PC-3 (cell line): ENCODE results near the gene YJEFN3. TPM values are rescaled to one million over a fixed set of nuclear protein-coding genes. Genes with fewer than 3 reads are reported as not detected.

Source experiments
- ATAC-seq: fragments of 200-7000 bp; cut with Tn5 transposase; 2 replicates; pipeline ENCODE4 v1.9.1; 2020; ENCODE audit warnings: mild to moderate bottlenecking, moderate library complexity
- BruUV-seq: library from RNA; stranded (reverse); fragments of 400-500 nt; replicated peaks from 2 replicates; lab custom pipeline; 2021; lab: Mats Ljungman, UMichigan
- CTCF ChIA-PET: fragments of 300-600 bp; sonication (Branson Sonifier 250); formaldehyde crosslinking; loops from one replicate; lab custom pipeline; 2022; ENCODE audit warnings: antibody characterized with exemption; lab: Charles Lee
- POLR2A ChIA-PET: fragments of 300-600 bp; sonication (Branson Sonifier 250); formaldehyde crosslinking; loops from one replicate; lab custom pipeline; 2022; ENCODE audit warnings: antibody characterized with exemption; ENCODE audit not compliant: unreplicated experiment; lab: Charles Lee
- DNase-seq: peaks from one replicate; pipeline ENCODE4 v3.0.0-alpha.2; 2015
- H2AFZ ChIP-seq: fragments of 300-600 bp; sonication (generic); 2 replicates; pipeline ENCODE4 v1.6.0; 2016; ENCODE audit warnings: antibody characterized with exemption, low read length
- H3F3A ChIP-seq: fragments of 300-600 bp; sonication (generic); one replicate; pipeline ENCODE4 v1.6.0; 2017; ENCODE audit warnings: antibody characterized with exemption, low read length, control low read depth, mild to moderate bottlenecking; ENCODE audit not compliant: unreplicated experiment
- H3K27ac ChIP-seq: fragments of 300-600 bp; sonication (generic); 2 replicates; pipeline ENCODE4 v1.5.1; 2016; ENCODE audit warnings: mild to moderate bottlenecking, low read length
- H3K27me3 ChIP-seq: fragments of 300-600 bp; sonication (generic); 2 replicates; pipeline ENCODE4 v1.6.1; 2016; ENCODE audit warnings: low read length, mixed read lengths
- H3K36me3 ChIP-seq: fragments of 300-600 bp; sonication (generic); 2 replicates; pipeline ENCODE4 v1.6.1; 2016; ENCODE audit warnings: low read depth, mixed run types, low read length, mixed read lengths
- H3K4me1 ChIP-seq: fragments of 300-600 bp; sonication (generic); 2 replicates; pipeline ENCODE4 v1.5.1; 2016; ENCODE audit warnings: low read length; ENCODE audit not compliant: insufficient read depth
- H3K4me2 ChIP-seq: fragments of 300-600 bp; sonication (generic); 2 replicates; pipeline ENCODE4 v1.6.0; 2016; ENCODE audit warnings: low read length
- H3K4me3 ChIP-seq: fragments of 300-600 bp; sonication (generic); 2 replicates; pipeline ENCODE4 v1.5.1; 2016; ENCODE audit warnings: mild to moderate bottlenecking, low read length, mixed read lengths
- H3K79me2 ChIP-seq: fragments of 300-600 bp; sonication (generic); 2 replicates; pipeline ENCODE4 v1.6.1; 2017; ENCODE audit warnings: low read length, mixed read lengths
- H3K9ac ChIP-seq: fragments of 300-600 bp; sonication (generic); 2 replicates; pipeline ENCODE4 v1.6.0; 2016; ENCODE audit warnings: mild to moderate bottlenecking, low read length
- H3K9me2 ChIP-seq: fragments of 300-600 bp; sonication (generic); replicated peaks from 2 replicates; pipeline ENCODE4 v1.6.1; 2016; ENCODE audit warnings: mixed run types, low read length, mixed read lengths
- H3K9me3 ChIP-seq: fragments of 300-600 bp; sonication (generic); 2 replicates; pipeline ENCODE4 v1.6.1; 2016; ENCODE audit warnings: low read length, mixed read lengths
- H4K20me1 ChIP-seq: fragments of 300-600 bp; sonication (generic); 2 replicates; pipeline ENCODE4 v1.6.1; 2016; ENCODE audit warnings: low read length, mixed read lengths
- EZH2 ChIP-seq: fragments of 300-600 bp; sonication (generic); IDR thresholded peaks from one replicate; pipeline ENCODE4 v1.6.1; 2017; ENCODE audit warnings: antibody characterized with exemption, mild to moderate bottlenecking, low read length; ENCODE audit not compliant: unreplicated experiment
- EZH2phosphoT487 ChIP-seq: fragments of 300-600 bp; sonication (generic); IDR thresholded peaks from 2 replicates; pipeline ENCODE4 v1.6.1; 2018; ENCODE audit warnings: mild to moderate bottlenecking, antibody characterized with exemption, low read length, borderline replicate concordance
- intact Hi-C: fragments of 100-400 bp; cut with micrococcal nuclease; formaldehyde crosslinking; loops from 2 replicates; pipeline ENCODE4 v1.9.0; 2023
- total RNA-seq: library from RNA; depleted of rRNA; stranded (reverse); fragments of >200 nt; gene quantifications from 2 replicates; pipeline ENCODE4 v1.2.3, GENCODE V29; 2014
- TF ChIP-seq, protein P1 (sequence below): fragments of 300-600 bp; sonication (generic); conservative IDR thresholded peaks from 2 replicates; pipeline ENCODE4 v1.5.1; 2017; ENCODE audit warnings: antibody characterized with exemption, low read depth, mild to moderate bottlenecking, low read length

The YJEFN3 gene
- total RNA-seq, 1 experiment from 2014 or later, result 8.1 TPM

DNA sequence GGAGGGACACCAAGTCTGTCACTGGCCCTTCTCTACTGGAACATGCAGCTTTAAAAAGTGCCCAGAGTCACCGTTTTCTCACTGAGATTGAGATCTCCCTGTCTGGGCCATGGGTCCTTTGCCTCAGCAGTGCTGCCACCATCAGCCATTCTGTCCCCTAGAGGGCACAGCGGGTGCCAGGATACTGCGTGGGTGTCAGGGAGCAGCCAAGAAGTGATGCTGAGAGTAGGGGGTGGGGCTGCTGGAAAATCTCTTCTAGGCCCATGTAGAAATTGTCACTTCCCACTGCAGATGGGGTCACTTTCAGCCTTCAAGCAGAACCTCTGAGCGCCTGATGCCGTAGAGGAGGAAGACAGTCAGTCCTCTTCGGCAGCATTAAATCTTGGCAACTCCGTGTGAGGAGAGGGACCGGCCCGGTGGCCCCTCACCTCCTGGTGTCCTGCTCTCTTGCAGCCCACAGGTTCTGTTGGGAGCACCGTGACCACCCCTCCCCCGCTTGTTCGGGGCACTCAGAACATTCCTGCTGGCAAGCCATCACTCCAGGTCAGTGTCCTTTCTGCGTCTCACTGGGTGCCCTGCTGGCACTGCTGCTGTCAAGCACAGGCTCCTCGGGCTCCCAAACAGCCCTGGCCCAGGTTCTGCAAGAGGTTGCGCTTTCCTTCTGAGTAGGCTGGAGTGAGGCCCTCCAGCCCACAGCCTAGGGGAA, 34.7 kb upstream of the YJEFN3 start:
- Histone ChIP-seq H3K27me3 (no peaks in the 10 kb centered on the region), H3K79me2 (peaks cover 17% of the 10 kb centered on the region), H3K9ac (no peak overlapping the region), H3K9me3 (no peaks in the 10 kb centered on the region), H3K4me3 (no peak overlapping the region), H2AFZ (no peak overlapping the region), H3K36me3 (peaks cover 35% of the 10 kb centered on the region), H3K4me1 (peaks cover 13% of the 10 kb centered on the region), H3F3A (no peaks in the 10 kb centered on the region), H3K4me2 (no peak overlapping the region), H3K9me2 (no peaks in the 10 kb centered on the region), H3K27ac (no peak overlapping the region), H4K20me1 (no peaks in the 10 kb centered on the region)
- intact Hi-C loops, result no loop called here
- BruUV-seq, result no TSS peak
- ChIA-PET CTCF (no interaction called here), POLR2A (no interaction called here)
- no peak for ATAC-seq
- TF ChIP-seq, protein P1, sequence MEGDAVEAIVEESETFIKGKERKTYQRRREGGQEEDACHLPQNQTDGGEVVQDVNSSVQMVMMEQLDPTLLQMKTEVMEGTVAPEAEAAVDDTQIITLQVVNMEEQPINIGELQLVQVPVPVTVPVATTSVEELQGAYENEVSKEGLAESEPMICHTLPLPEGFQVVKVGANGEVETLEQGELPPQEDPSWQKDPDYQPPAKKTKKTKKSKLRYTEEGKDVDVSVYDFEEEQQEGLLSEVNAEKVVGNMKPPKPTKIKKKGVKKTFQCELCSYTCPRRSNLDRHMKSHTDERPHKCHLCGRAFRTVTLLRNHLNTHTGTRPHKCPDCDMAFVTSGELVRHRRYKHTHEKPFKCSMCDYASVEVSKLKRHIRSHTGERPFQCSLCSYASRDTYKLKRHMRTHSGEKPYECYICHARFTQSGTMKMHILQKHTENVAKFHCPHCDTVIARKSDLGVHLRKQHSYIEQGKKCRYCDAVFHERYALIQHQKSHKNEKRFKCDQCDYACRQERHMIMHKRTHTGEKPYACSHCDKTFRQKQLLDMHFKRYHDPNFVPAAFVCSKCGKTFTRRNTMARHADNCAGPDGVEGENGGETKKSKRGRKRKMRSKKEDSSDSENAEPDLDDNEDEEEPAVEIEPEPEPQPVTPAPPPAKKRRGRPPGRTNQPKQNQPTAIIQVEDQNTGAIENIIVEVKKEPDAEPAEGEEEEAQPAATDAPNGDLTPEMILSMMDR, result no peak; the same call in 1 of the 2 replicates
- no peak for TF ChIP-seq EZH2
- TF ChIP-seq EZH2phosphoT487, result no peak
- no peak for DNase-seq

DNA sequence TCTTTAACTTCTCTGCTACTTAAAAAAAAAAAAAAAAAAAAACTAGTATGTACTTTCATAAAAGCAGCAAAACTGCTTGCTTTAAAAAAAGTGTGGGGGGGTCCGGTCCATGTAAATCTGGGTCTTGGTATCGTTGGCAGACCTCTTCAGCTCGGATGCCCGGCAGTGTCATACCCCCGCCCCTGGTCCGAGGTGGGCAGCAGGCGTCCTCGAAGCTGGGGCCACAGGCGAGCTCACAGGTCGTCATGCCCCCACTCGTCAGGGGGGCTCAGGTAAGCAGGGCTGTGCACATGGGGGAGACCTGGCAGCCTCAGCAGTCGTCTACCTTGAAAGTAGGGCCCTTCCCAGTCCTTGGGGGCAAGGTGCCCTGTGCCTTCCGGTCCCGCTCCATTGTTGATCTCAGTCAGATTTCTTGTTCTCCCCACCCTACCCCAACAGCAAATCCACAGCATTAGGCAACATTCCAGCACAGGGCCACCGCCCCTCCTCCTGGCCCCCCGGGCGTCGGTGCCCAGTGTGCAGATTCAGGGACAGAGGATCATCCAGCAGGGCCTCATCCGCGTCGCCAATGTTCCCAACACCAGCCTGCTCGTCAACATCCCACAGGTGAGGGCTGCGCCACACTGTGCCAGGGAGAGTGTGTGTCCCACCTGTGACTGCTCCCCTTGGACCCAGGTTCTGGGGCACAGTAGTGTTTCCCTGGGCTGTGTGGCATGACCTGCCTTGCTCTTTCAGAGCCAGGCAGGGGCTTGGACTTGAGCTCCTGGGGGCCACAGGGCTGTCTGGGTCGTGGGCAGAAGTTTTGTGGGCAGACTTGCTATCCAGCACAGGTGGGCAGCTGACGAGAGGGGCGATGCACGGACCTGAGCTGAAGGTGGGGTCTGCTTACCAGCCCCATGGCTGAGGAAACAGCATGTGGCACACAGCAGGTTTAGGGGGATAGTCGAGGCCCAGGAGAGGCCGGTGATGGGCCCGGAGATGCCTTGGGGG, 32.8 kb upstream of the YJEFN3 start:
- CTCF ChIA-PET, result no interaction called here

More for the DNA sequence above, 32.8 kb upstream of the YJEFN3 start:
- intact Hi-C loops, result no loop called here
- Histone ChIP-seq H3F3A (no peaks in the 10 kb centered on the region), H3K36me3 (peaks cover 42% of the 10 kb centered on the region), H3K9me3 (no peaks in the 10 kb centered on the region), H3K4me2 (no peak overlapping the region), H3K9ac (no peak overlapping the region), H3K4me3 (no peak overlapping the region), H3K79me2 (peaks cover 13% of the 10 kb centered on the region), H2AFZ (no peak overlapping the region), H3K4me1 (no peaks in the 10 kb centered on the region), H3K27ac (no peak overlapping the region), H3K9me2 (no peaks in the 10 kb centered on the region), H4K20me1 (no peaks in the 10 kb centered on the region), H3K27me3 (no peaks in the 10 kb centered on the region)
- POLR2A ChIA-PET, result no interaction called here
- no peak for TF ChIP-seq EZH2
- TF ChIP-seq EZH2phosphoT487, result no peak
- TF ChIP-seq, protein P1, result no peak
- no peak for DNase-seq
- no TSS peak for BruUV-seq
- ATAC-seq, result no peak
